B cell (primary cell): Measurements from ENCODE around the gene STX8. TPM values are rescaled to one million over a fixed set of nuclear protein-coding genes. Genes with fewer than 3 reads are reported as not detected.

ENCODE experiments used
- ATAC-seq: fragments of 200-7000 bp; cut with Tn5 transposase; one replicate; pipeline ENCODE4 v1.10.0; 2021; ENCODE audit warnings: low read depth, mild to moderate bottlenecking, moderate number of reproducible peaks, moderate library complexity
- CTCF ChIA-PET: fragments of 350-600 bp; sonication (Branson Sonifier 250); formaldehyde crosslinking; loops from one replicate; lab custom pipeline; 2021; ENCODE audit warnings: antibody characterized with exemption, inconsistent platforms; lab: Charles Lee
- POLR2A ChIA-PET: fragments of 350-600 bp; sonication (Branson Sonifier 250); formaldehyde crosslinking; loops from one replicate; lab custom pipeline; 2021; ENCODE audit warnings: antibody characterized with exemption; lab: Charles Lee
- DNase-seq: peaks from one replicate; pipeline ENCODE4 v3.0.0; 2013
- H2AFZ ChIP-seq: 2 replicates; pipeline ENCODE4 v1.6.1; 2012; ENCODE audit warnings: mild to moderate bottlenecking, low read depth, low read length; ENCODE audit not compliant: insufficient read depth, poor library complexity, severe bottlenecking
- H3K27ac ChIP-seq, 2 donors: 1 replicate in 1 of 2; 2 replicates in 1 of 2; pipeline ENCODE4 v1.5.1; 2012 to 2013; ENCODE audit warnings: low read length in 2 of 2, mild to moderate bottlenecking in 2 of 2, moderate library complexity in 1 of 2
- H3K27me3 ChIP-seq, 4 experiments: fragments of 200-600 bp in 1 of 4; sonication (generic) in 1 of 4; replicated peaks in 1 of 4; 1 replicate in 2 of 4; 2 replicates in 2 of 4; pipeline versions ENCODE4 v1.6.1 to v1.7.0; 2013 to 2016; ENCODE audit warnings: low read length in 3 of 4, mild to moderate bottlenecking in 2 of 4, mixed read lengths in 1 of 4, moderate library complexity in 1 of 4; ENCODE audit not compliant: insufficient read depth in 4 of 4, control insufficient read depth in 3 of 4; ENCODE audit errors: control extremely low read depth in 1 of 4
- H3K36me3 ChIP-seq, 2 experiments: replicated peaks in 1 of 2; 1 replicate in 1 of 2; 2 replicates in 1 of 2; pipeline versions ENCODE4 v1.6.1 to v1.7.1; 2013; ENCODE audit warnings: low read length in 1 of 2; ENCODE audit not compliant: insufficient read depth in 2 of 2, control insufficient read depth in 1 of 2; ENCODE audit errors: control extremely low read depth in 1 of 2, extremely low read depth in 1 of 2
- H3K4me1 ChIP-seq, 2 donors: fragments of 200-600 bp in 1 of 2; sonication (generic) in 1 of 2; 1 replicate in 1 of 2; 2 replicates in 1 of 2; pipeline versions ENCODE4 v1.5.1 to v1.6.1; 2013 to 2017; ENCODE audit warnings: low read length in 2 of 2; ENCODE audit not compliant: control insufficient read depth in 2 of 2, insufficient read depth in 2 of 2
- H3K4me2 ChIP-seq: replicated peaks from 2 replicates; pipeline ENCODE3; 2012; ENCODE audit warnings: mild to moderate bottlenecking, low read depth, low read length; ENCODE audit not compliant: poor library complexity, severe bottlenecking
- H3K4me3 ChIP-seq, 5 experiments: fragments of 200-600 bp in 1 of 5; sonication (generic) in 1 of 5; 1 replicate in 3 of 5; 2 replicates in 2 of 5; pipeline versions ENCODE4 v1.5.1 to v1.7.0; 2011 to 2016; ENCODE audit warnings: low read length in 4 of 5, mild to moderate bottlenecking in 4 of 5, low read depth in 2 of 5, control low read depth in 1 of 5, moderate library complexity in 1 of 5; ENCODE audit not compliant: insufficient read depth in 1 of 5; ENCODE audit errors: control extremely low read depth in 1 of 5, extremely low read depth in 1 of 5
- H3K79me2 ChIP-seq: fragments of 200-600 bp; sonication (generic); one replicate; pipeline ENCODE4 v1.6.0; 2016; ENCODE audit warnings: low read length; ENCODE audit not compliant: control insufficient read depth, insufficient read depth
- H3K9ac ChIP-seq: fragments of 200-600 bp; sonication (generic); 2 replicates; pipeline ENCODE4 v1.6.1; 2017; ENCODE audit warnings: mild to moderate bottlenecking, low read length, moderate library complexity
- H3K9me3 ChIP-seq, 3 donors: one replicate each; pipeline versions ENCODE4 v1.6.1 to v1.7.1; 2013; ENCODE audit warnings: low read length in 2 of 3; ENCODE audit not compliant: control insufficient read depth in 2 of 3, insufficient read depth in 1 of 3; ENCODE audit errors: control extremely low read depth in 1 of 3
- H4K20me1 ChIP-seq: 2 replicates; pipeline ENCODE4 v1.6.0; 2012; ENCODE audit warnings: mild to moderate bottlenecking, low read length; ENCODE audit not compliant: insufficient read depth, control insufficient read depth, poor library complexity, severe bottlenecking
- H3K27ac Mint-ChIP-seq: one replicate; pipeline ENCODE4 v1.8.0; 2021; ENCODE audit warnings: mixed read lengths
- H3K27me3 Mint-ChIP-seq: one replicate; pipeline ENCODE4 v1.8.0; 2021; ENCODE audit warnings: mixed read lengths
- H3K4me1 Mint-ChIP-seq: one replicate; pipeline ENCODE4 v1.8.0; 2021; ENCODE audit warnings: mixed read lengths
- H3K4me3 Mint-ChIP-seq: one replicate; pipeline ENCODE4 v1.8.0; 2021; ENCODE audit warnings: mixed read lengths
- H3K9me3 Mint-ChIP-seq: one replicate; pipeline ENCODE4 v1.8.0; 2022; ENCODE audit warnings: mixed read lengths; ENCODE audit not compliant: insufficient read depth
- EZH2 ChIP-seq: IDR thresholded peaks from 2 replicates; pipeline ENCODE4 v1.6.1; 2012; ENCODE audit warnings: borderline replicate concordance, low read depth, mild to moderate bottlenecking, moderate library complexity, low read length; ENCODE audit not compliant: insufficient read depth, poor library complexity, severe bottlenecking
- WGBS: methylation state at CpG from one replicate; pipeline ENCODE4 v1.1.5; 2013; ENCODE audit warnings: missing lambda C conversion rate; ENCODE audit not compliant: insufficient coverage; 5-methylcytosine and 5-hydroxymethylcytosine counted together
- intact Hi-C: fragments of 100-400 bp; cut with micrococcal nuclease; formaldehyde crosslinking; loops from one replicate; pipeline ENCODE4 v1.10.0; 2022
- polyA minus RNA-seq: library from RNA; depleted of rRNA, polyadenylated mRNA; stranded (reverse); fragments of >200 nt; gene quantifications from 2 replicates; pipeline ENCODE4 v1.2.3, GENCODE V29; 2012
- polyA plus RNA-seq: library from polyadenylated mRNA; depleted of rRNA; stranded (reverse); fragments of >200 nt; gene quantifications from 2 replicates; pipeline ENCODE4 v1.2.3, GENCODE V29; 2012
- total RNA-seq, 2 donors: library from RNA; stranded (reverse); fragments of 120-200 nt in 1 of 2; gene quantifications; 1 replicate in 1 of 2; 2 replicates in 1 of 2; pipeline versions ENCODE4 v1.2.3 to v1.2.4, GENCODE V29; 2013 to 2022
- TF ChIP-seq, protein P1 (sequence below): fragments of 200-600 bp; IDR thresholded peaks from one replicate; pipeline ENCODE4 v1.8.0; 2022; ENCODE audit warnings: antibody characterized with exemption, mild to moderate bottlenecking

Gene STX8, protein sequence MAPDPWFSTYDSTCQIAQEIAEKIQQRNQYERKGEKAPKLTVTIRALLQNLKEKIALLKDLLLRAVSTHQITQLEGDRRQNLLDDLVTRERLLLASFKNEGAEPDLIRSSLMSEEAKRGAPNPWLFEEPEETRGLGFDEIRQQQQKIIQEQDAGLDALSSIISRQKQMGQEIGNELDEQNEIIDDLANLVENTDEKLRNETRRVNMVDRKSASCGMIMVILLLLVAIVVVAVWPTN
- total RNA-seq (58.2 and 61.5 TPM in 2 replicates), polyA plus RNA-seq (31.0 and 35.8 TPM in 2 replicates), polyA minus RNA-seq (42.5 and 42.9 TPM in 2 replicates)
- total RNA-seq (2013) = 75.3 TPM

DNA sequence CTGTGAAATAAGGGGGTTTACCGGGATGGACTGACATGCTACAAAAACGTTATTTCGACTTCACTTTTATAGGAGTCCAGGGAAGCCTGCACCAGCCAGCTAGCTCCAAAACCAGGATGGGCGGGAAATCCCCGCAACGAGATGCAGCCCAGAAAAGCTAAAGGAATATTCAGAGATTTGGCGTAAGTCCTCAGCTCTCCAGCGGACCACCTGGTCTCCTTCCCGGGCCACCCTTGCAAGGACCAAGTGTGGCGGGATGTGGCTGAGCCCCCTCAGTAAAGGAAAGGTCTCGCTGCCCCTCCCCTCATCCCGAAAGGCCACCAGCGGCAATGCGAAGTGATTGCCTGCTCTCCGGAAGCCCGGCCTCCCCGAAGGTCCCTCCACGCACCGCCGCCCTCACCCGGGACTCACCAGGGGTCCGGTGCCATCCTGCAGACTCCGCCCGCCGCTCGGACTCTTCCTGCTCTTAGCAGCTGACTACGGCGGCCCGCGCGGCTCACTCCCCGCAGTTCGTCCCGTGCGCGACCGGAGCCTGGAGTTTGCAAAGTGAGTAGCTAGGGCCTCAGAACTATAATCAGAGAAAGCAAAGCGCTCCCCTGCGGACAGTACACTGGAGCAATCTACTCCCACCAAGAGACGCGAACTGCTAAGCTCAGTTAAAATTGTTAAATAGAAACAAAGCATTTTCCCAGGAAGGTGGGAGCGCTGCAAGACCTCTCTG, at the start of gene STX8:
TSS of gene STX8 (minus strand) at position 440 of the 721 bp plus-strand sequence. CDS start at position 428, 12 bp downstream.
- Histone ChIP-seq H3K27me3 (no peaks in the 10 kb centered on the region), H3K27ac (peak within 1 kb of the TSS; percentile 18 to 72), H2AFZ (peak within 1 kb of the TSS; percentile 96), H3K4me1 (peaks cover 12 to 19% of the 10 kb centered on the region in 2 donors), H3K4me3 (peak within 1 kb of the TSS; percentile 67 to 97 (median 82)), H3K4me2 (peak within 1 kb of the TSS; percentile 80), H3K36me3 (peaks cover 0 to 4% of the 10 kb centered on the region in 2 experiments), H3K9ac (peak within 1 kb of the TSS; percentile 73), H4K20me1 (peaks cover 5% of the 10 kb centered on the region), H3K9me3 (no peaks in the 10 kb centered on the region), H3K79me2 (peaks cover 32% of the 10 kb centered on the region)
- POLR2A ChIA-PET = interaction anchor here (0.6 kb wide), 1 partner anchor 1650 kb away, joined by 4 read pairs; no protein-coding TSS in a partner anchor
- DNase-seq (peak; percentile 84), ATAC-seq (peak; percentile 87)
- TF ChIP-seq, protein P1, sequence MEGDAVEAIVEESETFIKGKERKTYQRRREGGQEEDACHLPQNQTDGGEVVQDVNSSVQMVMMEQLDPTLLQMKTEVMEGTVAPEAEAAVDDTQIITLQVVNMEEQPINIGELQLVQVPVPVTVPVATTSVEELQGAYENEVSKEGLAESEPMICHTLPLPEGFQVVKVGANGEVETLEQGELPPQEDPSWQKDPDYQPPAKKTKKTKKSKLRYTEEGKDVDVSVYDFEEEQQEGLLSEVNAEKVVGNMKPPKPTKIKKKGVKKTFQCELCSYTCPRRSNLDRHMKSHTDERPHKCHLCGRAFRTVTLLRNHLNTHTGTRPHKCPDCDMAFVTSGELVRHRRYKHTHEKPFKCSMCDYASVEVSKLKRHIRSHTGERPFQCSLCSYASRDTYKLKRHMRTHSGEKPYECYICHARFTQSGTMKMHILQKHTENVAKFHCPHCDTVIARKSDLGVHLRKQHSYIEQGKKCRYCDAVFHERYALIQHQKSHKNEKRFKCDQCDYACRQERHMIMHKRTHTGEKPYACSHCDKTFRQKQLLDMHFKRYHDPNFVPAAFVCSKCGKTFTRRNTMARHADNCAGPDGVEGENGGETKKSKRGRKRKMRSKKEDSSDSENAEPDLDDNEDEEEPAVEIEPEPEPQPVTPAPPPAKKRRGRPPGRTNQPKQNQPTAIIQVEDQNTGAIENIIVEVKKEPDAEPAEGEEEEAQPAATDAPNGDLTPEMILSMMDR = no peak
- TF ChIP-seq EZH2 = no peak
- Mint-ChIP-seq H3K4me1 (peaks cover 23% of the 10 kb centered on the region), H3K27ac (peak within 1 kb of the TSS; percentile 97), H3K9me3 (no peaks in the 10 kb centered on the region), H3K4me3 (peak within 1 kb of the TSS; percentile 99), H3K27me3 (no peaks in the 10 kb centered on the region)
- intact Hi-C loops = loop anchor here (5.0 to 10.0 kb wide), 3 partner anchors 179 to 1032 kb away; partner anchors contain the start of gene MYH10
- WGBS = under 1% methylated on average over 36 of the region's 42 CpGs
- CTCF ChIA-PET = interaction anchor here (0.5 to 1.3 kb wide), 2 partner anchors 13 to 1891 kb away, joined by 3 read pairs; no protein-coding TSS in a partner anchor

DNA sequence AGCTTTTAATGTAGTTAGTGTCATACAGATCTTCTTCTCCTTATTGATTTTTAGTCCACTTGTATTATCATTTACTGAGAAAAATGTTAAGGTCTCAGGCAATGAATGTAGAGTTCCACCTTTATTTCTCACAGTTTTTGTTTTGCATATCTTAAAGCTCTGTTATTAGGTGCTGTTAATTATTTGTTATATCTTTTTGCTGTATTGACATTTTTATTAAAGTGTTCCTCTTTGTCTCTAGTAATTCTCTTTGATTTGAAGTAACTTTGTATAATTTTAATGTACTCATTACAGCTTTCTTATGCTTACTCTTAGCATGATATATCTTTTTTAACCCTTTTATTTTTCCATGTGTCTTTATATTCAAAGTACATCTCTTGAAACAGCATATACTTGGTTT, 47.3 kb upstream of the STX8 start:
- H2AFZ ChIP-seq = no peak overlapping the region
- no peak overlapping the region for H3K4me3 ChIP-seq
- no peak overlapping the region for H3K4me3 Mint-ChIP-seq
- H3K27ac ChIP-seq = no peak overlapping the region
- H3K4me1 Mint-ChIP-seq = no peaks in the 10 kb centered on the region
- H3K9me3 ChIP-seq = peaks cover 4 to 17% (median 7%) of the 10 kb centered on the region in 3 donors
- no peaks in the 10 kb centered on the region for H4K20me1 ChIP-seq
- no peak overlapping the region for H3K27ac Mint-ChIP-seq
- ChIA-PET POLR2A (no interaction called here), CTCF (no interaction called here)
- DNase-seq (no peak), ATAC-seq (no peak)
- TF ChIP-seq, protein P1 = no peak
- no peak for TF ChIP-seq EZH2
- no peak overlapping the region for H3K4me2 ChIP-seq
- intact Hi-C loops = no loop called here
- no peaks in the 10 kb centered on the region for H3K27me3 ChIP-seq
- peaks cover 15% of the 10 kb centered on the region for H3K9me3 Mint-ChIP-seq
- no peaks in the 10 kb centered on the region for H3K4me1 ChIP-seq
- no peak overlapping the region for H3K9ac ChIP-seq
- no peaks in the 10 kb centered on the region for H3K79me2 ChIP-seq
- no peaks in the 10 kb centered on the region for H3K27me3 Mint-ChIP-seq
- no peaks in the 10 kb centered on the region for H3K36me3 ChIP-seq
